ENCODE results near the gene ZC3HAV1.
"Not testable (repeated sequence)": the region's sequence is repeated elsewhere in the genome, so short reads cannot be mapped to it uniquely, and the experiment has no call there.

Gene ZC3HAV1

GRCh38 chr7:139051655-139052054 lies 57.9 kb downstream of the ZC3HAV1 start:
- DNase-seq (ENCODE audit: low read depth): no peak

GRCh38 chr7:139049936-139050335 lies 59.6 kb downstream of the ZC3HAV1 start:
- DNase-seq (ENCODE audit: low read depth): no peak

DNA sequence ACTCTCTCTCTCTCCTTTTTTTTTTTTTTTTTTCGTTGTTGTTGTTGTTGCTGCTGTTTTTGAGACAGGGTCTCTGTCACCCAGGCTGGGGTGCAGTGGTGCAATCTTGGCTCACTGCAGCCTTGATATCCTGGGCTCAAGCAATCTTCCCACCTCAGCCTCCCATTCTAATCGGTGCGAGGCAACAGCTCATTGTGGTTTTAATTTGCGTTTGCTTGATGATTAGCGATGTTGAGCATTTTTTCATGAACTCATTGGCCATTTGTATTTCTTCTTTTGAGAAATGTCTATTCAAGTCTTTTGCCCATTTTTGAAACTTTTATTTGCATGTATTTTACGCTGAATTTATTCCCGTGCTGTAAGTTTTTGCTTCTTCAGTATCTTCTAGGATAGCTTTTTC lies 60.4 kb downstream of the ZC3HAV1 start:
- DNase-seq (ENCODE audit: low read depth): no peak

- no peak for DNase-seq (ENCODE audit: low read depth)
Measured at GRCh38 chr7:139047970-139048369, 61.5 kb downstream of the ZC3HAV1 start.

- no peak for DNase-seq (ENCODE audit: low read depth)
Measured at GRCh38 chr7:139046143-139046542, 63.4 kb downstream of the ZC3HAV1 start.

GRCh38 chr7:139044813-139045794 lies 64.4 kb downstream of the ZC3HAV1 start:
- no peak for DNase-seq (ENCODE audit: low read depth)

DNA sequence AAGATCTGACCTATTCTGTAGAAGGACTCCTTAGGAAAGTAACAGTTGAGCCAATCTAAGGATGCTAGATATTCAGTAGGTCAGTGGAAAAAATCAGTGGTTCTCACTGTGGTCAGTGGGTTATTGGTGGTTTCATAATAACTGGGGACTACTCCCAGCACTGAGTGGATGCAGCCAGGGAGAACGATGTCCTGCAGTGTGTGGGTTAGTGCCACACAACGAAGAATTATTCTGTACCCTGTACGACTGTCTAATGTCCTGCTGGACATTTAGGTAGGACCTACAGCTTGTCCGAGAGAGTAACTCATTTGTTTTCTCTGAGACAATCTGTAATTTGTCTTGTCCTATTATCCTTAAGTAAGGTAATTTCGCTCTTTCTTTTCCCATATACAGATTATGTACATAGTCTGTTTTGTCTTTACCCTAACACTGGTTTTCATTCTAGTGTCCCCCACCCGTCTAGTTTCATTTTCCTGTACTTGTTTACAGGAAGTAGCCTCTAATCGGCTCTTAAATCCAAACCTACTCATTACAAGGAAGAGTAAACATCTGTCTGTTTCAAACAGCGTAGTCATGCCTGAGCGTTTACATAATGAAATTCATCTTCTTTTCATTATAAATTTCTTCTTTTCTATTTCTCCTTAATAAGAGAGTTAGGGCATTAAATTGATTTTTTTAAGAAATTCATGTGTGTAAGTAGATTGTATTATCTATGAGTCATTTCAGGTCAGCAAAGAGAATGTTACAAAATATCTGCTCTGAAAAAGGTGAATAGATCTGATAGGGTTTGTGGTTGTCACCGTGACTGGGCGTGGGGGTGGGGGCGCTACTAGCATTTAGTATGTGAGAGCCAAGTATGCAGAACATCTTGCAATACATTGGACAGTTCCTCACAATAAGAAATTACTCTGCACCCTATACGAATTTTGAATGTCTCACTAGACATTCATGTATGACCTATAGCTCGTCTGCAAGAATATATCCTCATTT lies 65.4 kb downstream of the ZC3HAV1 start:
- DNase-seq (ENCODE audit: low read depth): no peak

DNA sequence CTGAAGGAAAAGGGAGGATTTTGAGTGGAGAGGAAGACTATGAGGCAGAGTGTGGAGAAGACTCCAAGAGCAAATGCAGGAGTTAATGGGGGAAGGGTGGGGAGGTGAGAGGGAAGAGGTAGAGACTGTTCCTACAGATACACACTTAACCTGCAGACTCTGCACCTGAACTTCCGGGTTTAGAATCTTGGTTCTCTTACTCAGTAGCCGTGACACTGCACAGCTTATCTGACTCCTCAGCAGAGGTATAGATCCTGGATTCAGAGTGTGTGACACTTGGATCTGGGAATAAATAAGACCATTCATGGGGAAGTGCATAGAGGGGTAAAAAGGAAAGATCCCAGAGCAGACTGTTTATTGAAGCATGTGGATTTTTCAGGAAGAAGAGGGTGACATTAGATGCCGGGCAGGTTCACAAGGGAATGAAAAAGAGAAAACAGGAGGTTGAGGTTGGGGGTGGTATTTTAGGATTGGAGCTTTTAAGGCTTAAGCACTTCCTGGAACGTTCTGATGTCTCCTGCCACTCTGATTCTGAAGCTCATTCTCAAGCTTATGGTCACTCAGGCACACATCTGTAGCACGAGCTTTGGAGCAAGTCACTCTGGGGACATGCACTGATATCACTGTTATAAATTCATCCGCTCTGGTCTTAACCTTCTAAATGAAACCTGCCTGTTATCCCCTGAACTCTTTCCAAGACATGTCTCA lies 68.0 kb downstream of the ZC3HAV1 start:
- no peak for DNase-seq (ENCODE audit: low read depth)

- DNase-seq (ENCODE audit: low read depth): no peak
Measured at GRCh38 chr7:139038691-139039090, 70.8 kb downstream of the ZC3HAV1 start.

GRCh38 chr7:139036901-139037300 lies 72.6 kb downstream of the ZC3HAV1 start:
- no peak for DNase-seq (ENCODE audit: low read depth)

GRCh38 chr7:139035586-139036353 lies 73.8 kb downstream of the ZC3HAV1 start, which contains the start of gene ZC3HAV1L:
TSS of gene ZC3HAV1L (minus strand) at chr7:139036042. CDS start at chr7:139036017, 25 bp downstream.
- no peak for DNase-seq (ENCODE audit: low read depth)

DNA sequence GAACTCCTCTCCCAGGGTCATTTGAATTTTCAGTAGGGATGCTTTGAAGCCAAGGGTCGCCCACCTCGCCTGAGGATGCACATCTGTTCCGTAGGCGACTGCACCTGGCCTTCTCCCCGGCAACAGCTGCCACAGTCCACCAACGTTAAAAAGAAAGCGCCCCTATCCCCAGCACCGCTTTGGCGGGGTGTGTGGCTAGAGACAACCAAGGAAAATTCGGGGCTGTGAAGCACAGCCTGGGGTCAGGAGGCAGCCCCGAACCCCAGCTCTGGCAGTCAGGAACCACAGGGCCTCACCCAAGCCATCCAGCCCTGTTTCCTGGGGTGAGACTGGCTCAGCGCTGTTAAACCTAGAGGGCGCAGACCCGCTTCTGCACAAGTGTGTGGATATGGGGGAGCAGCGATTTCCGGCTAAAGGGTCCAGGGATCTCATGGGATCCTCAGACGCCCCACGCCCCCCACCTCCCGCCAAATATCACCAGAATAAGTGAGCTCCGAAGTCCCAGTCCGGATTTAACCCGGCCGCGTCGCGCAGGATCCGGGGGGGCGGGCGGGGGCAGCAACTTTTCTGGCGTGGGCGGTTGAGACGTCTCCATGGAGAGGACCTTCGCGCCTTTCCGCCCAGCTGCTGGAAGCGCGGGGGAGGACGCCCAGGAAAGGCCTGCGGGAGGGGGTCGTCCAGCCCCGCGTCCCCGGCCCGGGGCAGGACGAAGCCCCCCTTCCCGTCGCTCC lies 74.5 kb downstream of the ZC3HAV1 start:
- DNase-seq (ENCODE audit: low read depth): no peak

- DNase-seq (ENCODE audit: low read depth): no peak
Measured at GRCh38 chr7:139034336-139034735, 75.2 kb downstream of the ZC3HAV1 start.

GRCh38 chr7:139033346-139034114 lies 76.0 kb downstream of the ZC3HAV1 start:
- no peak for DNase-seq (ENCODE audit: low read depth)

- DNase-seq (ENCODE audit: low read depth): no peak
Measured at GRCh38 chr7:139032473-139032872, 77.0 kb downstream of the ZC3HAV1 start.

GRCh38 chr7:139029353-139029752 lies 80.2 kb downstream of the ZC3HAV1 start:
- no peak for DNase-seq (ENCODE audit: low read depth)

- no peak for DNase-seq (ENCODE audit: low read depth)
Measured at GRCh38 chr7:139026551-139026950, 83.0 kb downstream of the ZC3HAV1 start.

DNA sequence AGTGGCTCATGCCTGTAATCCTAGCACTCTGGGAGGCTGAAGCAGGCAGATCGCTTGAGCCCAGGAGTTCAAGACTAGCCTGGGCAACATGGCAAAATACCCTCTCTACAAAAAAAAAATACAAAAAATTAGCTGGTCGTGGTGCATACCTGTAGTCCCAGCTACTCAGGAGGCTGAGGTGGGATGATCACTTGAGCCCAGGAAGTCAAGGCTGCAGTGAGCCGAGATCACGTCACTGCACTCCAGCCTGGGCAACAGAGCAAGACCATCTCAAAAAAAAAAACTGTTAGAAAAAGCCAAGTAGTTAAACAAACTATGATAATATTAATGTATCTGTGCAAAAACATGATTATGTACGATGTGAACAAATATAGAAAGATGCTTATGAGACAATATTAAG lies 83.7 kb downstream of the ZC3HAV1 start:
- not testable (repeated sequence) for DNase-seq (ENCODE audit: low read depth)

DNA sequence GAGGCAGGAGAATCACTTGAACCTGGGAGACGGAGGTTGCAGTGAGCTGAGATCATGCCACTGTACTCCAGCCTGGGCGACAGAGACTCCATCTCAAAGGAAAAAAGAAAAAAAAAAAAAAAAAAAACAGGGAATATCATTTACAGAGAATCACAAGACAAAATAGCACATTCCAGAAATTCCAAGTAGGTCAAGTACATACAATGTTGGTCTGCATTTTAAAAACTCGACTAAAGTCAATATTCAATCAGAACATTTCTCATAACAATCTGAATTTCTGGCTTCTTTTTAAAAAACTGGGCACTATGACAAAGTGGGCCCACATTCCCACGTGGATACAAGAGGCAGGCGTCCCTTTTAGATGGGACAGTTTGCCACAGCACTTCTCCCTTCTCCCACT lies 86.4 kb downstream of the ZC3HAV1 start:
- DNase-seq (ENCODE audit: low read depth): no peak

DNA sequence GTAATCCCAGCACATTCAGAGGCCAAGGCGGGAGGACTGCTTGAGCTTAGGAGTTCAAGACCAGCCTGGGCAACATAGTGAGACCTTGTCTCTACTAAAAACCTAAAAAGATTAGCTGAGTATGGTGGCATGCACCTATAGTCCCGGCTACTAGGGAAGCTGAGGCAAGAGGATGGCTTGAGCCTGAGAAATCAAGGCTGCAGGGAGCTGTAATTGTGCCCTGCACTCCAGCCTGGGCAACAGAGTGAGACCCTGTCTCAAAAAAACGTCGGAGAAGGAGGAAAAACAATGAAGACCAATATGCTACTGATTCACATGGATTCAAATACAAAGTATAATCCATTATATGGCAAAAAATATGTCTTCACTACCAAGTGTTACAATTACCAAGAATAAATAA lies 87.2 kb downstream of the ZC3HAV1 start:
- no peak for DNase-seq (ENCODE audit: low read depth)

Measured in non-pigmented ciliary epithelial cell (primary cell).